ENCODE results near the gene OR2G3.

The OR2G3 gene

GRCh38 chr1:247605286-247605685, at the start of gene OR2G3:
OR2G3 (plus strand) TSS chr1:247605586; CDS start chr1:247605586, 0 bp downstream.
- no peak for DNase-seq (ENCODE audit: low read depth in 3 of 3)

- DNase-seq (ENCODE audit: low read depth in 3 of 3): no peak
Observed at GRCh38 chr1:247557926-247558674, 47.3 kb upstream of the OR2G3 start.

- DNase-seq (ENCODE audit: low read depth in 3 of 3): no peak
Observed at GRCh38 chr1:247561711-247562110, 43.7 kb upstream of the OR2G3 start.

GRCh38 chr1:247562198-247562597, 43.2 kb upstream of the OR2G3 start:
- no peak for DNase-seq (ENCODE audit: low read depth in 3 of 3)

- no peak for DNase-seq (ENCODE audit: low read depth in 3 of 3)
Observed at GRCh38 chr1:247574236-247574635, 31.1 kb upstream of the OR2G3 start.

DNA sequence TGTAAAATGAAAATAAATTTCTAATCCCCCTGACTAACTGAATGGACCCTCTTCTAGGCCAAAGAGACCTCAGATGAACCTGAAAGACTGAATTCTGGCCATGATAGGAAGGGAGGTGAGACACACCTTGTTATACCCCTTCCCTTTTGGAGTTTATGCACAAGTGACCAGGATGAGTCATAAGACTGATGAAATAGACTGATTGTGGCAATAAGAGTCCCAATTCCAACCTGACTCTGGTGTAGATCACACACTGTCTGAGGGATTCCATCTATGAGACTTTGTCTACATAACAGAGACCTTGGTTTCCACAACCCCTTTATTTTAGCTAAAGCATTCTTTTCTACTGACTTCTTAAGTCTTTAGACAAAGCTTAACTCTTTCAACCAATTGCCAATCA, 30.7 kb upstream of the OR2G3 start:
- DNase-seq (ENCODE audit: low read depth in 3 of 3): no peak

DNA sequence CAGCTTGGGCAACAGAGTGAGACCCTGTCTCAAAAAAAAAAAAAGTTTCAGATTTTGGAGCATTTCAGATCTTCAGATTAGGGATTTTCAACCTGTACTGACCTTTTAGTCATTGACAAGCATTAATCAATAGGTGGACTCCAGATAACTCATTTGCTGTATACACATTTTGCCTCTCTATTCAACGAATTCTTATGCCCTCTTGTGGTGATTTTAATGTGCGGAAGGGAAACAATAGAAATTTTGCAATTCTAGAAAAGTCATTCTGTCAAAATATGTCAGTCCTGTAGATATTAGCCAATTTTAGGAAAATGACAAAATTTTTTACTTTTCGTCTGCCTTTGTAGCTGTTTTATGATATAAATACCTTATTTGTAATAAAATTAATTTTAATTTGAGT, 28.9 kb upstream of the OR2G3 start:
- no peak for DNase-seq (ENCODE audit: low read depth in 3 of 3)

DNA sequence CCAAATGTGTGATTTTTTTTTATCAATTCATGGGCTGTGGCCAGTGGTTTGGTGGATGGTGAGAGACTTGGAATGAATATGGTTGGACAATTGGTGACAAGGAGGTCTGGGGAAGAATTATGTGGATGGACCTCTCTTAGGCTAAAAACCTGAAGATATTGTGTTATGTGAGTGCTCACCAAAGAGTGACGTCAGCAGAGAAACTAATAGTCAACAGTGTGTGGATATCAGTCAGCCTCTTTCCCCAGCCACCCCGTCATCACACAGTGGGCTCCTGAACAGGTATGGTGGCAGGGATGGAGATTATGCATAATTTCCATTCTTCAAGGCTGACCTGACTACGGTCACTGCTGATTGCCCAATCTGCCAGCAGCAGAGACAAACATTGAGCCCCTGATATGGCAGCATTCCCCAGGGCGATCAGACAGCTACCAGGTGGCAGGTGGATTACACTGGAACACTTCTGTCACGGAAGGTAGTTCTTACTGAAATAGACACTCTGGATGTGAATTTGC, 26.4 kb upstream of the OR2G3 start:
- no peak for DNase-seq (ENCODE audit: low read depth in 3 of 3)

GRCh38 chr1:247588060-247588459, 17.3 kb upstream of the OR2G3 start, which contains the start of gene OR2G2:
OR2G2 (plus strand) TSS chr1:247588360; CDS start chr1:247588360, 0 bp downstream.
- no peak for DNase-seq (ENCODE audit: low read depth in 3 of 3)

DNA sequence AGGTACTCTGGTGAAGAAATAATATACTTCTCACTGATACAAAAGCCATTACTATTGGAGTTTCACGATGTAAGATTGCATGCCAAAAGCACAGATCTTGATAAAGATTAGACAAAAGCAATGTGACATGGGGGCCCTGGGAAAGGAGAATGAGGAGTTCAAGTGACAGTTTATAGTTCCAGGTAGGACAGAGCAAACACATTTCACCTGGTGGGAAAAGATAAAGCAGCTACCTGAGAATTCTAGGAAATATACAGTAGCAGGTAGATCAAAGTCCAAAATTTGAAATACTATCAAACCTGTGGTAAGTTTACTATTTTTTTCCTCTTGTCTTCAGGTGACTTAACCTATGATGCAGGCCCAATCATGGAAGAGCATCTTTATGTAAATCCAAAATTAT, 8.0 kb downstream of the OR2G3 start:
- no peak for DNase-seq (ENCODE audit: low read depth in 3 of 3)

DNA sequence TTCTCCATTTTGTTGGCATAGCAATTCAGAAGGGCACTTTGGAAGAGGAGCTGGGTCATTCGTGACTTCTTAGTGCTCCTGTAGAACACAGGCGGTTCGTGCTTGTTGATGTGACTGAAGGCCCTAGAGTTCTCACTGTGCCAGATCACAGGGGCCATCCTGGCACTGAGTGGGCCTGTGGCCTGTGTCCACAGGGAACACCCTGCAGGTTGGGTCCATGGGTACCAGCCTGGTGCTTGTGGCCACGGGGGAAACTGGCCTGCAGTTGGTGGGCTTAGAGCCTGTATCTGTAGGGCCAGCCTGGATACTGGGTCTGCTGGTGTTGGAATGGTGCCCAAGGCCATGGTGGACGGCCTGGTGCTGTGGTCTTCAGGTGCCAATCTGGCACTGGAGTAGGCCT, 9.2 kb downstream of the OR2G3 start:
- no peak for DNase-seq (ENCODE audit: low read depth in 3 of 3)

GRCh38 chr1:247627951-247628350, 22.6 kb downstream of the OR2G3 start:
- no peak for DNase-seq (ENCODE audit: low read depth in 3 of 3)

DNA sequence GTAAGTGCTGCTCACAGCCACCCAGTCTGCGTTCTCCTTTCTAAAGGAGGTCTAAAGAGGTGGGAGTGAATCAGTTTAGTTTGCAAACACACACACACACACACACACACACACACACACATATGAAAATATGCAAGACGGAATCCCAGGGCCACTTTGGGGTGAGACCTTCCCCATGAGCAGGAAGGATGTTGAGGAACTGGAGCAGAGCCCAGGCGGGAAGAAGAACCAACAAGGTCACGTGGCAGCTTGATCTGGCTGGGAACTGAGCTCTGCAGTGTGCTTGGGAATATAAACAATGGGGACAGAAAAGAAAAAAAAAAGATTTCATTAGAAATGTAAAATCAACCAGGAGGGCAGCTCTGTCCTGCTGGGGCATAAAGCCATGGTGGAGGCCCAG, 32.6 kb downstream of the OR2G3 start:
- no peak for DNase-seq (ENCODE audit: low read depth in 3 of 3)

DNA sequence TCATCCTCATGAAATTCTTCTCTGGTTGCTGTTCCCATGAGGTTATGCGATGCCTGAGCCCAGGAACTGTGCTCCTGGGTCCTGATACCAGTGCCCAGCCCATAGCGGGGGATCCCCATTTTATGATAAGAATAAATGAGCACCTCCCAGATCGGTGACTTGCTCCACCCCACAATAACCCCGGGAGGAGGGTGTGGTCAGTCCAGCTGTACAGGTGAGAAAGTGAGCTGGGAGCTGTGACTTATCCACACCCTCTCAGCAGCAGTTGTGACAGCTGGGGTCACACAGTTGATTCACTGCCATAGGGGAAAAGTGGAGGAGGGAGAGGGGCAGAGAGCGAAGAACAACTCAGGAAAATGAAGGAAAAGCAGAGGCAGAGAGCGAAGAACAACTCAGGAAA, 33.4 kb downstream of the OR2G3 start:
- no peak for DNase-seq (ENCODE audit: low read depth in 3 of 3)

DNA sequence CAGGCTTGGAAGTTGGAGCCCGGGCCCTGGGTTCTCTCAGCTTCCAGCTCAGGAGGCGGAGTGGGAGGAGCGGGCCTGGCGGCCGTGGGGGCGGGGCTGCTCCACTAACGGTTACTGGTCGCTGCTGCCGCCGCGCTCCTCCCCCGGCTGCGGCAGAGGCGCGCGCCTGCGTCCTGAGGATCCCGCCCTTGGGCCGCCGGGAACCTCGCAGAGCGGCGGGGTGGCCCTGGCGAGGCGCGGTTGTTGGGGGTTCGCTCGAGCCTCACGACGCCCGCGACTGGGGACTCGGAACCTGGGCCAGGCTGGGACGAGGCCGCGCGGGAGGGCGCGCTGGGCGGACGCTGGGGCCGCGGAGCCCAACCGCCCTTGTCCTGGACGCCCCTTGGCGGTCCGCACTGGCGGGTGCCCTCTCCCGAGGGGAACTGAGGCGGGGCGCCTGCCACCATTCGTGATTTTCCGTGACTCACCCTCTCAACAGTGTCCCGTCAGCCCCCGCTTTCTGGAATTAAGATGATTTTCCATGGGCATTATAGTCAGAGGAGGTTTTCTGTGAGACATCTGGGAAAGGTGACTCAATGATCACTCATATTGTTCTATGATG, 34.1 kb downstream of the OR2G3 start:
- peak in 1 of 3 experiments; percentile 17 for DNase-seq (ENCODE audit: low read depth in 3 of 3)

DNA sequence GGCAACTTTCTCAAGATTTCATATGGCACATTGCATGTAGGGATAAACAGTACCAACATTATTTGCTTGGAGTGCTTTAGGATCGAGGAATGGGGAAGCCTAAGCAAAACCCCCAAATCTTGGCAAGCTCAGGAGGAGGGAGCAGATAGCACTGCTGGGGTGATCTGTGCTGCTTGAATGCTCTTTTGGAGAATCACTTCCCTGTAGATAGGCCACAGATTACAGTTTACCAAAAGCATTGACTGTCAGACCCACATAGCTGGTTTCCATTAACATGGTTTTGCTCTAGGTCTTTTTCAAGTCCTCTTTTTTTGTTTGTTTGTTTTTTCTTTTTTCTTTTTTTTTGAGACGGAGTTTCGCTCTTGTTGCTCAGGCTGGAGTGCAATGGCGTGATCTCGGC, 37.4 kb downstream of the OR2G3 start:
- DNase-seq (ENCODE audit: low read depth in 3 of 3): no peak

GRCh38 chr1:247646867-247647266, 41.5 kb downstream of the OR2G3 start:
- no peak for DNase-seq (ENCODE audit: low read depth in 3 of 3)

DNA sequence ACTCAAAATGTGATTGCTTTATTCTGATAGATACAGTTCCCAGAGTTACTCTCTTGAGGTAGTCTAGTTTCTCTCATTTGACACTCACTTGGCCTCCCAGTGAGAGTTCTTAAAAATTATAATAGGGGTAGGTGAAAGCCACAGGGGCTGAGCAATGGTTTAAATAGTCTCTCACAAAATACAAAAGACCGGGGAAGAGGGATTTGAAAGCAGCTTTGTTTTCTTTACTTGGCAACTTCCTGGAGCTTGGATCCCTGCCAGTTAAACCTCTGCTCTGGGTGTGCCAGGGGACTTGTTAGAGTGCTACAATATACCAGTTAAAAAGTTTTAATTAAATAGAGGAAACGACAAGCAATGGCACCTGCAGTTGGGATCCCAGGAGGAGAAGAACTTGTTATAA, 42.5 kb downstream of the OR2G3 start:
- DNase-seq (ENCODE audit: low read depth in 3 of 3): no peak

DNA sequence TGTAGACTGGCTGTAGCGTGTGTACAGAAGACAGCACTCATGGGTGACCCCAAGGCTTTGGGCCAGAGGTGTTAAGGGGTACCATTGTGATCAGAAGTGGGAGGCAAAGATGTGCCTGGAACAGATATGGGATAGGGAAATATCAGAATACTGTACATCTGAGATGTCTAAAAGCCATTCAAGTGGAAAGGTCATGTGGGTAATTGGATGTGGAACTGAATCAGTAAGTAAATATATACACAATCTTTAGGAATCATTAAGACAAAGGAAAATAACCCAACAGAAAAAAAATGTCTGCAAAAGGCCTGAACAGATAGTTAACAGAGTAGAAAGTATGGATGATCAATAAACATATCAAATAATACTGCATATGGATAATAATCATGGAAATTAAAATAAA, 47.7 kb downstream of the OR2G3 start:
- no peak for DNase-seq (ENCODE audit: low read depth in 3 of 3)

Measured in stimulated activated CD4-positive, alpha-beta T cell treated with anti-CD3 and anti-CD28 coated beads, TNF-alpha, amount 100 ng/mL, for 4 hours (primary cell).